ES-I3 (cell line): ENCODE results near the gene ZC3H6.

Experiments
- H3K36me3 ChIP-seq: 2 replicates; pipeline ENCODE4 v1.6.1; 2013; ENCODE audit warnings: mild to moderate bottlenecking, low read length, control low read depth, moderate library complexity; ENCODE audit not compliant: insufficient read depth
- H3K4me1 ChIP-seq: 2 replicates; pipeline ENCODE4 v1.6.1; 2013; ENCODE audit warnings: mild to moderate bottlenecking, control low read depth, low read length; ENCODE audit not compliant: insufficient read depth
- H3K9ac ChIP-seq: 2 replicates; pipeline ENCODE4 v1.6.1; 2013; ENCODE audit warnings: low read depth, mild to moderate bottlenecking, low read length, moderate library complexity
- H3K9me3 ChIP-seq: 2 replicates; pipeline ENCODE4 v1.6.1; 2013; ENCODE audit warnings: mild to moderate bottlenecking, low read length, moderate library complexity; ENCODE audit not compliant: control insufficient read depth, insufficient read depth

Gene ZC3H6

GRCh38 chr2:112296407-112296806 is 21.0 kb downstream of the ZC3H6 start:
- no peak overlapping the region for H3K9ac ChIP-seq
- no peaks in the 10 kb centered on the region for H3K4me1 ChIP-seq
- H3K36me3 ChIP-seq: no peaks in the 10 kb centered on the region
- no peaks in the 10 kb centered on the region for H3K9me3 ChIP-seq

- no peak overlapping the region for H3K9ac ChIP-seq
These were observed 25.8 kb downstream of the ZC3H6 start for GRCh38 chr2:112301171-112301584.

GRCh38 chr2:112301973-112302372 is 26.6 kb downstream of the ZC3H6 start:
- H3K9me3 ChIP-seq: no peaks in the 10 kb centered on the region
- no peaks in the 10 kb centered on the region for H3K4me1 ChIP-seq
- no peak overlapping the region for H3K9ac ChIP-seq
- H3K36me3 ChIP-seq: no peaks in the 10 kb centered on the region

More at GRCh38 chr2:112301171-112301584, 25.8 kb downstream of the ZC3H6 start:
- Histone ChIP-seq H3K4me1 (no peaks in the 10 kb centered on the region), H3K9me3 (no peaks in the 10 kb centered on the region), H3K36me3 (no peaks in the 10 kb centered on the region)

GRCh38 chr2:112304298-112304941 is 29.0 kb downstream of the ZC3H6 start:
- Histone ChIP-seq H3K9me3 (no peaks in the 10 kb centered on the region), H3K4me1 (no peaks in the 10 kb centered on the region), H3K36me3 (no peaks in the 10 kb centered on the region), H3K9ac (no peak overlapping the region)

GRCh38 chr2:112305132-112305531 is 29.7 kb downstream of the ZC3H6 start:
- H3K36me3 ChIP-seq: no peaks in the 10 kb centered on the region
- H3K4me1 ChIP-seq: no peaks in the 10 kb centered on the region
- H3K9me3 ChIP-seq: no peaks in the 10 kb centered on the region
- no peak overlapping the region for H3K9ac ChIP-seq

GRCh38 chr2:112310906-112311305 is 35.5 kb downstream of the ZC3H6 start:
- no peak overlapping the region for H3K9ac ChIP-seq
- H3K4me1 ChIP-seq: no peaks in the 10 kb centered on the region
- no peaks in the 10 kb centered on the region for H3K36me3 ChIP-seq
- H3K9me3 ChIP-seq: no peaks in the 10 kb centered on the region

- Histone ChIP-seq H3K36me3 (no peaks in the 10 kb centered on the region), H3K4me1 (no peaks in the 10 kb centered on the region), H3K9me3 (no peaks in the 10 kb centered on the region), H3K9ac (no peak overlapping the region)
These were observed 36.5 kb downstream of the ZC3H6 start for GRCh38 chr2:112311932-112312331.

- no peaks in the 10 kb centered on the region for H3K9me3 ChIP-seq
- no peaks in the 10 kb centered on the region for H3K4me1 ChIP-seq
- H3K9ac ChIP-seq: no peak overlapping the region
- H3K36me3 ChIP-seq: no peaks in the 10 kb centered on the region
These were observed 37.4 kb downstream of the ZC3H6 start for GRCh38 chr2:112312821-112313220.

GRCh38 chr2:112314856-112315255 is 39.5 kb downstream of the ZC3H6 start:
- Histone ChIP-seq H3K9me3 (no peaks in the 10 kb centered on the region), H3K36me3 (no peaks in the 10 kb centered on the region), H3K4me1 (no peaks in the 10 kb centered on the region), H3K9ac (no peak overlapping the region)

GRCh38 chr2:112317303-112318158 is 42.1 kb downstream of the ZC3H6 start:
- Histone ChIP-seq H3K4me1 (no peaks in the 10 kb centered on the region), H3K36me3 (no peaks in the 10 kb centered on the region), H3K9ac (no peak overlapping the region), H3K9me3 (no peaks in the 10 kb centered on the region)

GRCh38 chr2:112318515-112318914 is 43.1 kb downstream of the ZC3H6 start:
- no peaks in the 10 kb centered on the region for H3K4me1 ChIP-seq
- H3K9ac ChIP-seq: no peak overlapping the region
- no peaks in the 10 kb centered on the region for H3K36me3 ChIP-seq
- no peaks in the 10 kb centered on the region for H3K9me3 ChIP-seq

GRCh38 chr2:112321375-112322320 is 46.3 kb downstream of the ZC3H6 start:
- no peaks in the 10 kb centered on the region for H3K9me3 ChIP-seq
- H3K9ac ChIP-seq: no peak overlapping the region
- H3K36me3 ChIP-seq: no peaks in the 10 kb centered on the region
- no peaks in the 10 kb centered on the region for H3K4me1 ChIP-seq

GRCh38 chr2:112322919-112323318 is 47.5 kb downstream of the ZC3H6 start:
- Histone ChIP-seq H3K4me1 (no peaks in the 10 kb centered on the region), H3K36me3 (no peaks in the 10 kb centered on the region), H3K9ac (no peak overlapping the region), H3K9me3 (no peaks in the 10 kb centered on the region)

- Histone ChIP-seq H3K4me1 (no peaks in the 10 kb centered on the region), H3K9ac (no peak overlapping the region), H3K36me3 (no peaks in the 10 kb centered on the region), H3K9me3 (no peaks in the 10 kb centered on the region; the same call in 1 of the 2 replicates)
These were observed 56.8 kb downstream of the ZC3H6 start for GRCh38 chr2:112332123-112332696.
